ENCODE results near the gene MCOLN2.

The MCOLN2 gene

DNA sequence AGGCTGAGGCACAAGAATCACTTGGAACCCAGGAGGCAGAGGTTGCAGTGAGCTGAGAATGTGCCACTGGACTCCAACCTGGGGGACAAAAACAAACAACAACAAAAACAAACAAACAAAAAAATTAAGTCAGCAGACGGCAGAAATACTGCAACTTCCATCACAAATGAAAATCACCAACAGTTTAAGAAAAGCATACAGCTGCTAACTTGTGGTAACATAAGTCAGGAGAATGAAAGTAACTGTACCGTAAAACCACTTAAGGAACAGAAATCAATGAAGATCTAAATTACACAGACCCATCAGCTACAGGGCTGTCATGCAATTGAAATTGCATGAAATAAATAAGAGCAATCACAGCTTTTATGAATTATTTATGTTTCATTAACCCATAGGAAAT is 25.0 kb downstream of the MCOLN2 start:
- peak overlapping the region; percentile 1 to 68 (median 38); a peak in 17 of 22 replicates for H3K4me2 ChIP-seq
- H3K9ac ChIP-seq = 0 out of 22 replicates have a peak overlapping the region, but pooled peaks of 1 of the 11 experiments have one; percentile 16
- H3K27me3 ChIP-seq = no peaks in the 10 kb centered on the region
- H4K20me1 ChIP-seq = no peaks in the 10 kb centered on the region
- H3K4me1 ChIP-seq = peaks cover 0 to 15% (median 10%) of the 10 kb centered on the region in 10 experiments; a peak in 12 of 20 replicates
- H3K36me3 ChIP-seq = no peaks in the 10 kb centered on the region
- no peak overlapping the region for H3K27ac ChIP-seq
- TF ChIP-seq Cebpa-rat (IDR thresholded peaks at IDR 0.05) = no peak
- H3K4me3 ChIP-seq = no peak overlapping the region
- H3K9me3 ChIP-seq (replicated peaks in 1 of 11) = no peaks in the 10 kb centered on the region

DNA sequence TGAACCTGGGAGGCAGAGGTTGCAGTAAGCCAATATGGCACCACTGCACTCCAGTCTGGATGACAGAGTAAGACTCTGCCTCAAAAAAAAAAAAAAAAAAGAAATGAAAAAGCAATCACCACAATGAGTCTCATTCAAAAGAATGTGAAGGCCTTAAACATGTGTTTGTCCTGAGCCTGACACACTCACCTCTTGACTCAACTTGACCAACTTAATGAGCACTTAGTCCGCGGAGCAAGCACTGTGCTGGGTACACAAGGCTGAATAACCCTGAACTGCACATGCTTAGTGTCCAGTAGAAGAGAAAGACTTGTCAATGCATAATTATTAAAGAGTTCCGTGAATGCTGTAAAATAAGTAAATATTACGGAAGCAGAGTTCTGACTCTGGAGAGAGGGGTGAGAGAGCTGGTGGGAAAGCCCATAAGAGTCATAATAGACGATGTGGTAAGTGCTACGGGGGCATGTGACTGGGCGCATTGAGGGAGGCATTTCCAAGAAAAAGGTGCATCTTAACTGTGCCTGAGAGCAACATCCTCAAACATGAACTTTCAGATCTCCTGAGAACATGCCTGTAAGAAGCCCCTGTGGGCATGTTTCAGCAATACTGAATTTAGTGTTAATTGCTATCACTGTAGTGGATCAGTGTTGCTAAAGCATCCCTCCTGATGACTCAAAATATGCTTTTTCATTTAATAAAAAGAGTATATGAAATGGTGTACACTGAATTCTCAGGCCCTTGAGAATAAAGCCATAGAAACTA is 27.2 kb downstream of the MCOLN2 start:
- H3K27me3 ChIP-seq = no peaks in the 10 kb centered on the region

DNA sequence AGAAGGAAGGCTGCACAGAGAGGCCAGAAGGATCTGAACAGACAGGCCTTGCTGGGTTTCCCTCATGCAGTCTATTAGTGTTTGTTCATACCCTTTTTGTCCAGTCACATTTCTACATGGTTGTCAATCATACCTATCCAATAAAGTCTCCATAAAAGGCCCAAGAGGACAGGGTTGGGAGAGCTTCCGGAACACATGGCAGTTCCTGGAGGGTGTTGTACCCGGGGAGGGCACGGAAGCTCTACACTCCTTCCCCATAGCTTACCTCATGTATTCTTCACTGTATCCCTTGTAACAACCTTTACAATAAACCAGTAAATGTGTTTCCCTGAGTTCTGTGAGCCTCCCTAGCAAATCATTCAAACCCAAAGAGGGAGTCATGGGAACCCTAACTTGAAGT is 28.0 kb downstream of the MCOLN2 start:
- no peaks in the 10 kb centered on the region for H4K20me1 ChIP-seq
- H3K36me3 ChIP-seq = no peaks in the 10 kb centered on the region
- H3K4me1 ChIP-seq = peaks cover 0 to 15% (median 10%) of the 10 kb centered on the region in 10 experiments; a peak in 12 of 20 replicates
- no peak overlapping the region for H3K4me2 ChIP-seq
- H3K27ac ChIP-seq = no peak overlapping the region
- H3K27me3 ChIP-seq = no peaks in the 10 kb centered on the region
- TF ChIP-seq Cebpa-rat (IDR thresholded peaks at IDR 0.05) = no peak
- H3K9me3 ChIP-seq (replicated peaks in 1 of 11) = no peaks in the 10 kb centered on the region
- H3K4me3 ChIP-seq = no peak overlapping the region
- no peak overlapping the region for H3K9ac ChIP-seq

More for the DNA sequence above, 27.2 kb downstream of the MCOLN2 start:
- Histone ChIP-seq H3K36me3 (no peaks in the 10 kb centered on the region), H3K9me3 (replicated peaks in 1 of 11) (no peaks in the 10 kb centered on the region), H3K4me1 (peaks cover 0 to 15% (median 10%) of the 10 kb centered on the region in 10 experiments; a peak in 12 of 20 replicates), H3K4me3 (no peak overlapping the region), H3K4me2 (no peak overlapping the region), H3K9ac (no peak overlapping the region), H3K27ac (no peak overlapping the region), H4K20me1 (no peaks in the 10 kb centered on the region)
- no peak for TF ChIP-seq Cebpa-rat (IDR thresholded peaks at IDR 0.05)

DNA sequence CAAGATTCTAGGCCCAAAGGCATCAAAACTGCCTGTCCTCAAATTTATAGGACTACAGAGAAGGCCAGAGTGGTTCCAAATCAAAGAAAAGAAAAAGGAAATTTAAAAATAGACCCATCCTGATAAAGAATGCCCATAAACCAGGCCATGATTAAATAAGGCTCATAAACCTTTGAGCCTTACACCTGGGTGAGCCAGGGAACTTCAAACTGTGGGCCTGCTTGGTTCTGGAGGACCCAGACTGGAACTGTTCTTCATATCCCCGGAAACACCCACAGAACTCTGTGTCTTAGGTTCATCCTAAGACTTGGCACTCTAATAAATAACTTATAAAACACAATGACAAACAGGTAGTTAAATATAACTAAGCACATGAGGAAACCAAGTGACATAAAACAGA is 28.8 kb downstream of the MCOLN2 start:
- Histone ChIP-seq H3K4me3 (no peak overlapping the region), H3K4me2 (no peak overlapping the region), H3K9ac (no peak overlapping the region), H3K27ac (no peak overlapping the region), H3K27me3 (no peaks in the 10 kb centered on the region), H3K9me3 (replicated peaks in 1 of 11) (no peaks in the 10 kb centered on the region), H4K20me1 (no peaks in the 10 kb centered on the region), H3K4me1 (peaks cover 0 to 15% (median 10%) of the 10 kb centered on the region in 10 experiments; a peak in 12 of 20 replicates), H3K36me3 (no peaks in the 10 kb centered on the region)
- no peak for TF ChIP-seq Cebpa-rat (IDR thresholded peaks at IDR 0.05)

DNA sequence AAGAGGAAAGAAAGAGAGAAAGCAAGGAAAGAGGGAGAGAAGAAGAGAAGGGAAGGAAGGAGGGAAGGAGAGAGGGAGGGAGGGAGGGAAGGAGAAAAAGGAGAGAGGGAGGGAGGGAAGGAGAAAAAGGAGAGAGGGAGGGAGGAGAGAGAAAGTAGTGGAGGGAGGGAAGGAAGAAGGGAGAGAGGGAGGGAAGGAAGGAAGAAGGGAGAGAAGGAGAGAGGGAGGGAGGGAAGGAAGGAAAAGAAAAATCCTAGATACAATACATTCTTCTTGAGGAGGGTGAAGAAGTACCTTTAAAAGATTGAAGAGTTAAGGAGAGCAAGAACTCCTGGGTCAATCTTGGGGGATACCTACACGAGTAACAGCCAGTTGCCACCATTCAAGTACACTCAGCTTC is 29.2 kb downstream of the MCOLN2 start:
- H3K4me2 ChIP-seq = no peak overlapping the region
- no peak overlapping the region for H3K9ac ChIP-seq
- no peaks in the 10 kb centered on the region for H3K36me3 ChIP-seq
- peaks cover 0 to 13% (median 9%) of the 10 kb centered on the region in 10 experiments; a peak in 12 of 20 replicates for H3K4me1 ChIP-seq
- no peaks in the 10 kb centered on the region for H3K27me3 ChIP-seq
- no peak overlapping the region for H3K4me3 ChIP-seq
- H4K20me1 ChIP-seq = no peaks in the 10 kb centered on the region
- H3K9me3 ChIP-seq (replicated peaks in 1 of 11) = no peaks in the 10 kb centered on the region
- no peak for TF ChIP-seq Cebpa-rat (IDR thresholded peaks at IDR 0.05)
- no peak overlapping the region for H3K27ac ChIP-seq

DNA sequence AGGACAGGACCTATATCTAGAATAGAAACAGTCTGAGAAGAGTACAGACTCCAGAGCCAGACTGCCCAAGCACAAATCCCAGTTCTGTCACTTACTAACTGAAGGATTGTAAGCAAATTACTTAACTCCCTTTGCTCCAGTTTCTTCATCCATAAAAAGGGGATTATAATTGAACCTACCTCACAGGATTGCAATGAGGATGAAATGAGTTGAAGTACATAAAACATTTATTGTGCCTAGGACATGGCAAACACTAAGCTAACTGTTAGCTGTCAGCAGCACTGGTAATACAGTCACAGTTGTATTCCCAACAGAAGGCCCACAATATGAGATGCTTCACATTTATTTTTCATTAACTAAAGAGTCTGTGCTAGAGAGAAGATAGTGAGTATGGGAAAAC is 33.9 kb downstream of the MCOLN2 start:
- Histone ChIP-seq H3K4me3 (no peak overlapping the region), H3K27me3 (no peaks in the 10 kb centered on the region), H3K36me3 (no peaks in the 10 kb centered on the region), H3K4me2 (no peak overlapping the region), H3K4me1 (no peaks in the 10 kb centered on the region), H3K9ac (no peak overlapping the region), H3K27ac (no peak overlapping the region), H4K20me1 (no peaks in the 10 kb centered on the region), H3K9me3 (replicated peaks in 1 of 11) (no peaks in the 10 kb centered on the region)
- no peak for TF ChIP-seq Cebpa-rat (IDR thresholded peaks at IDR 0.05)

DNA sequence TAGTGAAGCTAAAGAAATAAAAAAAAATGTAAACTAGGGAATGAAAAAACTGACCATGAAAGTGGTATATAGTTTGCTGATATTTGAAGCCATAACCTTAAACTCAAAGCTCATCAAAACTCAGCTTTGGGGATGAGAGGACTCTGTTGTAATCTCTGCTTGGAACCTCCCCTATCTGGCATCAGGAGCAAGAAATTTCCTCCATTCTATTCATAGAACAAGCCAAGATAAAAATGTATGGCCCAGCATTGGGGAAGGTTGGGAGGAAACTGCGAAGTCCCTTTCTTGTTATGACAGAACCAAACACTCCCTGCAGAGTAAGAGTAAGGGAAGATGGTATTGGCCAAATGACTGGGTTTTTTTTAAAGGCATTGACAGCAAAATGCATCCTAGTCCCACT is 35.6 kb downstream of the MCOLN2 start:
- Histone ChIP-seq H3K27ac (no peak overlapping the region), H3K36me3 (no peaks in the 10 kb centered on the region), H3K4me3 (no peak overlapping the region), H3K9me3 (replicated peaks in 1 of 11) (no peaks in the 10 kb centered on the region), H3K9ac (no peak overlapping the region), H3K4me2 (no peak overlapping the region), H3K4me1 (peaks cover 0 to 5% (median under 1%) of the 10 kb centered on the region in 10 experiments; a peak in 5 of 20 replicates), H3K27me3 (no peaks in the 10 kb centered on the region), H4K20me1 (no peaks in the 10 kb centered on the region)
- TF ChIP-seq Cebpa-rat (IDR thresholded peaks at IDR 0.05) = no peak

DNA sequence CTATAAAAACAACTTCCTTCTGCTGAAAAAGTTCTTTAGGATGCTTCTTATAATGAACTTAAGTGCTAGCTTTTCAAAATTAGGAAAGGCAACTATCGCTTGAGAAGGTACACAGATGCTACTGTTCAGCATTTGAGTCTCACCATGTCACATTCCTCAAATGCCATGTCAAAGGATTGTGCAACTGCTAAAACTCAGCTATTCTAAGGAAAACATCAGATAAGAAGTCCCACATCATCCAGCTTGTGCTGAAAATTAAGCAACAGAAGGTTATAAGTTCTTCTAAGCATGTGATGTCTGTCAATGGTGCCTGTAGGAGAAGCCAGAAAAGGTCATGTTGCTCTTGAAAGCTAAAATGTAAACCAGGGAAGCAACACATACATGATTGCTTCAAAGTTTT is 36.5 kb downstream of the MCOLN2 start:
- Histone ChIP-seq H3K27ac (no peak overlapping the region), H4K20me1 (no peaks in the 10 kb centered on the region), H3K36me3 (no peaks in the 10 kb centered on the region)

DNA sequence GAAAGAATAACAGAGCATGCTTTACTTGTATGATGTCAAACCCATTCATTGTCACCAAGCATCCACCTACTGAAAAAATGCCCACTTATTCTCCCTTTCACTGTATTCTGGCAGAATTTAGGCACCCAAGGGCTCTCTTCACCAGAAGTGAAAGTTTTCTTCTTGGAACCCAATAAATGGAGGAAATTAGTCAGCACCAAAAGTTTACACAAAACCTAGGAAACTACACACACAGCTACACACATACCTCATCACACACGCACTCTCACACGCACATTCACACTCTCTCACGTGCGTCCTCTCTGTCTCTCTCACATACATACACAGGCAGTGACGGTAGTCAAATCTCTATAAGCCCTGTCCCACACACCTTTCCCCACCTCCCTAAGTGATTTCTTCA is 37.6 kb downstream of the MCOLN2 start:
- Histone ChIP-seq H3K9ac (no peak overlapping the region), H3K4me3 (no peak overlapping the region), H4K20me1 (no peaks in the 10 kb centered on the region), H3K27me3 (no peaks in the 10 kb centered on the region), H3K36me3 (no peaks in the 10 kb centered on the region), H3K4me1 (peaks cover 0 to 10% (median 2%) of the 10 kb centered on the region in 10 experiments; a peak in 6 of 20 replicates), H3K27ac (no peak overlapping the region), H3K9me3 (replicated peaks in 1 of 11) (peaks cover 0 to 13% (median 0%) of the 10 kb centered on the region in 11 experiments; a peak in 5 of 22 replicates), H3K4me2 (no peak overlapping the region)
- TF ChIP-seq Cebpa-rat (IDR thresholded peaks at IDR 0.05) = no peak

More for the DNA sequence above, 36.5 kb downstream of the MCOLN2 start:
- no peak overlapping the region for H3K4me2 ChIP-seq
- no peak overlapping the region for H3K4me3 ChIP-seq
- no peaks in the 10 kb centered on the region for H3K27me3 ChIP-seq
- peaks cover 0 to 3% (median 0%) of the 10 kb centered on the region in 11 experiments; a peak in 5 of 22 replicates for H3K9me3 ChIP-seq (replicated peaks in 1 of 11)
- TF ChIP-seq Cebpa-rat (IDR thresholded peaks at IDR 0.05) = no peak
- peaks cover 0 to 10% (median 2%) of the 10 kb centered on the region in 10 experiments; a peak in 6 of 20 replicates for H3K4me1 ChIP-seq
- no peak overlapping the region for H3K9ac ChIP-seq

DNA sequence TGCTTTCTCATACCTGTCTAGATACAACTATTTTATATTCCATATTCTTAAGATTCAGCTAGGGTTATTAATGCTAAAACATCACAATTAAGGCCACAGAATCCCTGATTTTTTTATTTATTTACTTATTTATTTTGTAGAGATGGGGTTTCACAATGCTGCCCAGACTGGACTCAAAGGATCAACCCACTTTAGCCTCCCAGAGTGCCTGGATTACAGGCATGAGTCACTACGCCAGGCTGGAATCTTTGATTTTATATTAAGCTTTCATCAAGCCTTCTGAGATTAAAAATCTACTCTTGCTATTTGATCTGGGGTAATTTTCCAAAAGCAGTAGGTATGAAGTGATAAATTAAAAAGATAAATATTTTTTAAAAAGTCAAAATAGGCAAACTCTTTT is 38.9 kb downstream of the MCOLN2 start:
- no peak overlapping the region for H3K4me3 ChIP-seq
- peaks cover 0 to 13% (median 0%) of the 10 kb centered on the region in 11 experiments; a peak in 5 of 22 replicates for H3K9me3 ChIP-seq (replicated peaks in 1 of 11)
- no peak for TF ChIP-seq Cebpa-rat (IDR thresholded peaks at IDR 0.05)
- H3K27me3 ChIP-seq = no peaks in the 10 kb centered on the region
- H3K36me3 ChIP-seq = no peaks in the 10 kb centered on the region
- H3K27ac ChIP-seq = no peak overlapping the region
- peaks cover 0 to 10% (median 2%) of the 10 kb centered on the region in 10 experiments; a peak in 6 of 20 replicates for H3K4me1 ChIP-seq
- no peak overlapping the region for H3K4me2 ChIP-seq
- no peak overlapping the region for H3K9ac ChIP-seq
- H4K20me1 ChIP-seq = no peaks in the 10 kb centered on the region
